Trophoblast cell (in vitro differentiated cells and primary cell): ENCODE results near the gene NECAB3.

Experiments used
- DNase-seq, 2 donors: peaks; one replicate each; pipeline ENCODE4 v3.0.0-alpha.2; 2016
- H2AFZ ChIP-seq: 2 replicates; pipeline ENCODE4 v1.6.1; 2013; ENCODE audit warnings: low read length, moderate library complexity, mild to moderate bottlenecking; ENCODE audit not compliant: insufficient read depth, poor library complexity
- H2AK5ac ChIP-seq: 2 replicates; pipeline ENCODE4 v1.6.1; 2013; ENCODE audit warnings: mild to moderate bottlenecking, low read length
- H2BK120ac ChIP-seq: 2 replicates; pipeline ENCODE4 v1.6.1; 2013; ENCODE audit warnings: low read length, mild to moderate bottlenecking, moderate library complexity; ENCODE audit not compliant: insufficient read depth, poor library complexity
- H2BK12ac ChIP-seq: 2 replicates; pipeline ENCODE4 v1.6.1; 2013; ENCODE audit warnings: mild to moderate bottlenecking, low read length, moderate library complexity
- H2BK5ac ChIP-seq: 2 replicates; pipeline ENCODE4 v1.6.1; 2013; ENCODE audit warnings: low read length, low read depth, moderate library complexity, mild to moderate bottlenecking; ENCODE audit not compliant: poor library complexity
- H3K14ac ChIP-seq: 2 replicates; pipeline ENCODE4 v1.6.1; 2013; ENCODE audit warnings: mild to moderate bottlenecking, low read length
- H3K18ac ChIP-seq: 2 replicates; pipeline ENCODE4 v1.6.1; 2013; ENCODE audit warnings: mild to moderate bottlenecking, low read length
- H3K23ac ChIP-seq: 2 replicates; pipeline ENCODE4 v1.6.1; 2013; ENCODE audit warnings: low read length
- H3K27ac ChIP-seq: 2 replicates; pipeline ENCODE4 v1.5.1; 2013; ENCODE audit warnings: low read depth, mild to moderate bottlenecking, inconsistent platforms, low read length, moderate library complexity
- H3K27me3 ChIP-seq: 2 replicates; pipeline ENCODE4 v1.6.1; 2013; ENCODE audit warnings: inconsistent platforms, mild to moderate bottlenecking, low read length, moderate library complexity; ENCODE audit not compliant: insufficient read depth
- H3K36me3 ChIP-seq, 2 experiments: 1 replicate in 1 of 2; 2 replicates in 1 of 2; pipeline ENCODE4 v1.6.1; 2013; ENCODE audit warnings: low read length in 2 of 2, mild to moderate bottlenecking in 2 of 2, moderate library complexity in 1 of 2; ENCODE audit not compliant: insufficient read depth in 2 of 2, control insufficient read depth in 1 of 2
- H3K4ac ChIP-seq: 2 replicates; pipeline ENCODE4 v1.6.1; 2013; ENCODE audit warnings: low read depth, mild to moderate bottlenecking, low read length, moderate library complexity
- H3K4me1 ChIP-seq, 2 experiments: 1 replicate in 1 of 2; 2 replicates in 1 of 2; pipeline ENCODE4 v1.6.1; 2013; ENCODE audit warnings: low read length in 2 of 2, mild to moderate bottlenecking in 2 of 2, moderate library complexity in 1 of 2; ENCODE audit not compliant: insufficient read depth in 2 of 2, control insufficient read depth in 1 of 2
- H3K4me2 ChIP-seq: 2 replicates; pipeline ENCODE4 v1.6.1; 2013; ENCODE audit warnings: inconsistent platforms, mild to moderate bottlenecking, low read length, moderate library complexity
- H3K4me3 ChIP-seq: 2 replicates; pipeline ENCODE4 v1.5.1; 2013; ENCODE audit warnings: mild to moderate bottlenecking, low read depth, low read length, inconsistent platforms
- H3K79me1 ChIP-seq: one replicate; pipeline ENCODE4 v1.6.1; 2013; ENCODE audit warnings: low read length
- H3K79me2 ChIP-seq: 2 replicates; pipeline ENCODE4 v1.6.1; 2013; ENCODE audit warnings: low read length, mild to moderate bottlenecking; ENCODE audit not compliant: control insufficient read depth, insufficient read depth, poor library complexity
- H3K9ac ChIP-seq: 2 replicates; pipeline ENCODE4 v1.6.1; 2013; ENCODE audit warnings: mild to moderate bottlenecking, low read length
- H3K9me3 ChIP-seq: 2 replicates; pipeline ENCODE4 v1.6.1; 2013; ENCODE audit warnings: low read depth, mild to moderate bottlenecking, control low read depth, inconsistent platforms, low read length; ENCODE audit not compliant: insufficient read depth
- H4K12ac ChIP-seq: 2 replicates; pipeline ENCODE4 v1.6.1; 2013; ENCODE audit warnings: low read depth, mild to moderate bottlenecking, low read length, moderate library complexity
- H4K8ac ChIP-seq: 2 replicates; pipeline ENCODE4 v1.6.1; 2013; ENCODE audit warnings: low read depth, mild to moderate bottlenecking, low read length, moderate library complexity
- H4K91ac ChIP-seq: one replicate; pipeline ENCODE4 v1.6.1; 2013; ENCODE audit warnings: low read depth, mild to moderate bottlenecking, low read length, moderate library complexity
- WGBS: extraction: QIAGEN DNeasy Blood & Tissue Kit; methylation state at CpG from one replicate; pipeline ENCODE4 v1.1.7; 2013; ENCODE audit warnings: missing lambda C conversion rate; ENCODE audit not compliant: insufficient read length, insufficient coverage; ENCODE audit errors: extremely low coverage; 5-methylcytosine and 5-hydroxymethylcytosine counted together

The NECAB3 gene

DNA sequence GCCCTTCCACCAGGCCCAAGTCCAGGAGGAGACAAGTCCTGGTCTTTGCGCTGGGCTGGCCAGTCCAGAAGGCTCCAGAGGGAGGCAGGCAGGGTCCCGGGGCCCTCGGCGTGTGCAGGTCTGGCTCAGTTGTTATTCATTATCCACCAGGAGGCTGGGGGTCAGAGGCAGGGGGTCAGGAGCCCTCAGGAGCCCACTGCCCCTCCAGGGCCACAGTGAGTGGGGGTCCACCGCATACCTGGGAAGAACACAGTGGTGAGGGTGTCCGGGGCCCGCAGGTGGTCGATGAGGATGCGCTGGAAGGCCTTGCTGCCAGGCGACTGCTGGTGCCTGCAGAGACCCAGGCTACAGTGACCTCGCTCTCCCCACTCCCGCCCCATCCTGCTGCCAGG lies 16.5 kb downstream of the NECAB3 start:
- H4K91ac ChIP-seq, result no peak overlapping the region
- H3K27me3 ChIP-seq, result no peaks in the 10 kb centered on the region
- no peak overlapping the region for H4K8ac ChIP-seq
- no peak overlapping the region for H3K23ac ChIP-seq
- H3K9me3 ChIP-seq, result peaks cover 2% of the 10 kb centered on the region
- H3K79me2 ChIP-seq, result no peaks in the 10 kb centered on the region
- H3K18ac ChIP-seq, result no peak overlapping the region
- no CpG with 5 or more reads among the region's 12 CpGs for WGBS
- no peak overlapping the region for H2BK12ac ChIP-seq
- H3K4ac ChIP-seq, result no peak overlapping the region
- no peak overlapping the region for H2BK120ac ChIP-seq
- no peaks in the 10 kb centered on the region for H3K79me1 ChIP-seq
- no peak overlapping the region for H3K14ac ChIP-seq
- no peak for DNase-seq
- no peak overlapping the region for H3K4me2 ChIP-seq
- no peak overlapping the region for H3K27ac ChIP-seq
- H2BK5ac ChIP-seq, result no peak overlapping the region
- H3K9ac ChIP-seq, result no peak overlapping the region
- H3K4me1 ChIP-seq, result peaks cover 7 to 8% of the 10 kb centered on the region in 2 experiments
- H3K36me3 ChIP-seq, result peaks cover 36 to 41% of the 10 kb centered on the region in 2 experiments
- H4K12ac ChIP-seq, result no peak overlapping the region
- no peak overlapping the region for H2AK5ac ChIP-seq
- H3K4me3 ChIP-seq, result no peak overlapping the region
- no peak overlapping the region for H2AFZ ChIP-seq

DNA sequence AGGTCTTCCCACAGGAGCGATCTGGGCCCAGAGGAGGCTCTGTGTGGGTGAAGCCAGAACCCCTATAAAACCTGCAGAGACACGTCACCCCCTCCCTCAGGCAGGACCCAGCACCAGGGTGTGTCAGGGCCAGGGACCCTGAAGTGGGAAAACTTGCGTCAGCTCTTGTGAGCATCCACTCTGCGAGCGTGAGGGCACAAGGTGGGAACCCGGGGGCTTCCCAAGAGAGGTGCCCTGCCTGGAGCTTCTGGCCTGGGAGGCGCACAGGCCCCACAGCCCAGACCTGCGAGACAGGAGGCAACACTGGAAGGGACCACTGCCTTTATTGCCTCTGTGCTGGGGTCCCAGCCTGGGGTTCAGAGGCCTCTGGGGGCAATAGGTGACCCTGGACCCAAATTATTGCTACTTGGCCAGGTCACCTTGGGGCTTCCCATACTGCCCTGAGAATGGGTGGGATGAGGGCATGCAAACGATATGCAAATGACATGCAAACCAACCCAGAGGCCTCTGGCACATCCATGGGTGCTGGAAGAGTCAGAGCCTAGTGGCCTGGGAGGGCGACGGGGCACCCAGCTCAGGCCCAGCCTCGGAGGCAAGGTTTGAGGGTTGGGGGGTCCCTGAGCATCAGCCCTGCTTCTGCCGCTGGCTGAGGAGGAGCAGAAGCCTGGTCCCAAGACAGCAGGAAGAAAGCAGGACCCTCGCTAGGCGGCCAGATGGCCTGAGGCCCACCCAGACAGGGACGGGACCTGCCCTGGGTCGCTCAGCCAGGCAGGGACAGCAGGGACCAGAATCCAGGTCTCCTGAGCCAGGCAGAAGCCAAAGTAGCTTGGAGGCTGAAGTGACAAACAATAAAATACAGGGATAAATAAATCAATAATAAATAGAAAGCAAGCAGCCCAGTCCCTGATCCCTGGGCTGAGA lies 17.2 kb downstream of the NECAB3 start:
- Histone ChIP-seq H2AK5ac (no peak overlapping the region), H3K4me2 (no peak overlapping the region), H3K9ac (no peak overlapping the region), H2BK12ac (no peak overlapping the region), H4K12ac (no peak overlapping the region), H3K9me3 (peaks cover 2% of the 10 kb centered on the region), H3K79me2 (no peaks in the 10 kb centered on the region), H3K14ac (no peak overlapping the region), H4K91ac (no peak overlapping the region), H3K23ac (no peak overlapping the region), H2BK120ac (no peak overlapping the region), H3K36me3 (peaks cover 36 to 41% of the 10 kb centered on the region in 2 experiments), H3K4me3 (no peak overlapping the region), H3K27ac (no peak overlapping the region), H3K4me1 (peaks cover 7% of the 10 kb centered on the region in 2 experiments), H3K18ac (no peak overlapping the region), H3K79me1 (no peaks in the 10 kb centered on the region), H4K8ac (no peak overlapping the region), H3K27me3 (no peaks in the 10 kb centered on the region), H3K4ac (no peak overlapping the region), H2AFZ (no peak overlapping the region), H2BK5ac (no peak overlapping the region)
- no CpG with 5 or more reads among the region's 17 CpGs for WGBS
- DNase-seq, result no peak

DNA sequence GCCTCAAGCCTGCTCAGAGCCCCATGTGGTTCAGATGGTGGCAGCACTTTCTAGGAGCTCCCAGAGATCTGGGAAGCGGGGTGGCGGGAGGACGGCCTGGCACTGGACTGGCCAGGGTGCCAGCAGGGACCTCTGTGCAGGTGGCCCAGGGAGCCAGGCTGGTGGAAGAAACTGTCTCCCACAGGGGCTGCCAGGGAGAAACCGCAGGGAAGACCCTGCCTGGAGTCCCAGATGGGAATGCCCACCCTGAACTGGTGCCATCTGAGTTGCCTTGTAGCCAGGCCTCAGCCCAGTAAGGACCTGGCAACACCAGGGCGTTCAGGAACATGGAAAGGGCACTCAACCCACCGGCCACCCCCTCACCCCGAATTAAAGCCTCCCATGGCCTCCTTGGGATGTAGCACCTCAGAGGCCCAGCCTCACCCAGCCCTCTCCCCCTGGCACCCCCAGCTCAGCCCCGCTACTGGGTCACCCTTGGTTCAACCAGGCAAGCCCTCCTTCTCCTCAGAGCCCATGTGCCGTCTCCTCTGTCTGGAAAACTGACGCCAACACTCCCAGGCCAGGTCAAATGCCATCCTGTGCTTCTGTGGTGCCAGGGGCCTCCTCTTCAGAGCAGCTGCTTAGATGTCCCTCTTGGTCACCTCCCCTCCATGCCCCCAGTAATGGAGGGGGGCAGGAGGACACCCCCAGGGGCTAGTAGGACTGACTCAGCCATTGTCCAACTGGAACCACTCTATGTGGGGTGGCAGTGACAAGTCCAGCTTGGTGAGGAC lies 18.0 kb downstream of the NECAB3 start:
- Histone ChIP-seq H3K9ac (no peak overlapping the region), H2BK5ac (no peak overlapping the region), H3K27me3 (no peaks in the 10 kb centered on the region), H3K4me3 (no peak overlapping the region), H3K4me2 (no peak overlapping the region), H3K18ac (no peak overlapping the region), H4K91ac (no peak overlapping the region), H2BK120ac (no peak overlapping the region), H3K9me3 (peaks cover 2% of the 10 kb centered on the region), H3K27ac (no peak overlapping the region), H3K4ac (no peak overlapping the region), H2AK5ac (no peak overlapping the region), H3K79me2 (no peaks in the 10 kb centered on the region), H3K14ac (no peak overlapping the region), H3K4me1 (peaks cover 7% of the 10 kb centered on the region in 2 experiments), H3K36me3 (peaks cover 36 to 41% of the 10 kb centered on the region in 2 experiments), H4K12ac (no peak overlapping the region), H3K23ac (no peak overlapping the region), H3K79me1 (no peaks in the 10 kb centered on the region), H4K8ac (no peak overlapping the region), H2BK12ac (no peak overlapping the region), H2AFZ (no peak overlapping the region)
- DNase-seq, result no peak
- no CpG with 5 or more reads among the region's 10 CpGs for WGBS

DNA sequence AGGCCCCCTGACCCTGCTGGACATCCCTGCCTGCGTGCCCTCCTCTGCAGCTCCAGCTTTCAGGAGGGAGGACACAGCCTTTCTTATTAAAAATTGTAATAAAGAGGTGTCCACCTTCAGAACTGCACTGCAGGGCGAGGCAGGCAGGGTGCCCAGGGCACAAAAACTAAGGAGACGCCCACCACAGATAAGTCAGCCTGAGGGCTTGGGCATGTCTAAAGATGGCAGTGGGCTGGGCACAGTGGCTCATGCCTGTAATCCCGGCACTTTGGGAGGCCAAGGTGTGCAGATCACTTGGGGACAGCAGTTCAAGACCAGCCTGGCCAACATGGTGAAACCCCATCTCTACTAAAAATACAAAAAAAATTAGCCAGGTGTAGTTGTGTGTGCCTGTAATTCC lies 19.1 kb downstream of the NECAB3 start:
- H3K4me2 ChIP-seq, result no peak overlapping the region

More for the DNA sequence above, 19.1 kb downstream of the NECAB3 start:
- no peak overlapping the region for H2AFZ ChIP-seq
- H2BK12ac ChIP-seq, result no peak overlapping the region
- peaks cover 32 to 37% of the 10 kb centered on the region in 2 experiments for H3K36me3 ChIP-seq
- no peak overlapping the region for H4K12ac ChIP-seq
- no peak overlapping the region for H3K18ac ChIP-seq
- no peak overlapping the region for H3K4ac ChIP-seq
- H4K91ac ChIP-seq, result no peak overlapping the region
- H3K27me3 ChIP-seq, result no peaks in the 10 kb centered on the region
- DNase-seq, result no peak
- H3K27ac ChIP-seq, result no peak overlapping the region
- no CpG with 5 or more reads among the region's 4 CpGs for WGBS
- no peaks in the 10 kb centered on the region for H3K79me1 ChIP-seq
- no peak overlapping the region for H3K9ac ChIP-seq
- H2BK120ac ChIP-seq, result no peak overlapping the region
- no peak overlapping the region for H3K4me3 ChIP-seq
- H3K23ac ChIP-seq, result no peak overlapping the region
- no peak overlapping the region for H2AK5ac ChIP-seq
- H3K79me2 ChIP-seq, result no peaks in the 10 kb centered on the region
- no peak overlapping the region for H4K8ac ChIP-seq
- no peak overlapping the region for H2BK5ac ChIP-seq
- peaks cover 2% of the 10 kb centered on the region for H3K9me3 ChIP-seq
- H3K4me1 ChIP-seq, result peaks cover 7% of the 10 kb centered on the region in 2 experiments
- no peak overlapping the region for H3K14ac ChIP-seq
